ENCODE data around the gene MIS18A.
A peak's percentile ranks its signal among the peaks of the same experiment; 100 is the strongest.
"Not testable (repeated sequence)": the region's sequence is repeated elsewhere in the genome, so short reads cannot be mapped to it uniquely, and the experiment has no call there.

Gene MIS18A

DNA sequence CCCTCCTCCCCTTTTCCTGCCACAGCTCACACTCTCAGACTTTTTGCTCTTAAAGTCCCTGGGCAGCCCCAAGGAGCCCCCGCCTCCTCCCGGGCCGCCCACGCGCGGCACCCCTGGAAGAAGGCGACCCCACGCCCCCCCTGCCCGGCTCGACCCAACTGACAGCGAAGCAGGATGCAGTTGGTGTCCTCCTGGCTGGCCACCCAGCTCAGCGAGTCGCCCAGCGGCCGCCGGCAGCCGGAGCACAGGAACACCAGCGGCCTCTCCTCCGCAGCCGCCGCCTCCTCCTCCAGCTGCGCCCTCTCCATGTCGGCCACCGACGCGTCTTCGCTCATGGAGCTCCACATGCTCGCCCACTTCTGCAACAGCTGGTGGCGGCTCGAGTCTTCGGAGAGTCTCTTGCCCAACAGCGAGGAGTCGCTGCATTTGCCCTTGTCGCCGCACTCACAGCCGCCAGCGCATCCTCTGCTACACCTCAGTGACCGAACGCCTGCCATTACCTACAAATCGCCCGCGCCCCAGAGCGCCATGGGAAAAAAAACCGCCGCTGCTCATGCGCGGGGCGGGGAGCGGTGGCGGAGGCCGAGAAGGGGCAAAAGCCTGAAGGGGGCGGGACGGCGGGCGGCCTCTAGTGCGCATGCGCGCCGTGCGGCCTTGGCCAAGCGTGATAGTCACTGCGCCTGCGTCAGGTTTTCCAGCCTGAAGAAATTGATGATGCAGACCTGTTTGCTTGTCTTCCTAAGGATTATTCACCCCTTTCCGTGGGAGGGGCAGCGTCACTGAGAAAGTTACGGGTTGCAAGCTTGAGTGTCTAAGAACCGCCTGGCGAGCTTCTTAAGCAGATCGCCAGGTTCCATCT lies at the start of gene MIS18A:
Gene MIS18A (minus strand): TSS at position 532 of the 859 bp plus-strand sequence. CDS start 35 bp downstream, at position 497.
- peak; percentile 96 for DNase-seq

GRCh38 chr21:32328595-32328994 lies 49.7 kb upstream of the MIS18A start:
- DNase-seq, result no peak

- DNase-seq, result no peak
Observed at GRCh38 chr21:32325706-32326105, 46.9 kb upstream of the MIS18A start.

- DNase-seq, result no peak
Observed at GRCh38 chr21:32322676-32323075, 43.8 kb upstream of the MIS18A start.

GRCh38 chr21:32322103-32322502 lies 43.3 kb upstream of the MIS18A start:
- no peak for DNase-seq

DNA sequence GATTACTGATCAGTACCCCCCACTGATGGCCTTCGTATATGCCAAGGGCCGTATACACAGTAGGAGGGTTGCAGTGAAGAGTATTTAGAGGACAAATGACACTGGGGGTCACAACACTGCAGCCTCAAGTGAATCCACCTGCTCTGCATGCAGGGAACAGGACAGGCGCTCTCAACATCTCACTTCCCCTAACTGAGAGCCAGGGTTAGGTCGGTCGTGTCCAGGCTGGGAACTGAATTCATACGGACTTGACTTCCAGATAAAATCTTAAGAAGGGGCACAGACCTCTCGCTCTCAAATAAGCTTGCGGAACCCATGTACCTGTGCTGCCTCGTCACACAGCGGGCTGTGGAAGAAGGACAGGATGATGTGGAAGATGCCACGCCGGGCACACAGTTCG lies 42.6 kb upstream of the MIS18A start:
- DNase-seq, result no peak

DNA sequence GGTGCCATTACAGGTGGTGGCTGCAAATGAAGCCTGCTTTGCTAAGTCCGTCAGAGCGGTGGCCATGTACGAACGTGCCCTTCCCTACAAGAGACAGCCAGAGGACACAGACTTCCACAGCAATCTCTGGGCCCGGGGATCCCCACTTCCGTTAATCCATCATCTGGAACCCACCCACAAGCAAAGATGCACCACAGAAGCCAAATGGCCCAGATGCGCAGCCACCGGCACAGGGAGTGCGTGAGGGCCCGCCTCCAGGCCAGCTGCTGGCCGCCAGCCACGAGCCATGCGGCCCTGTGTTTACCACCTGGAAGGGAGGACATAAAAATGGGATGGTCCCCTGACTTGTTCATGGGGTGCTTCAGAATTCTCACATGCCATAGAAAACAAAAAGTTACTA lies 41.9 kb upstream of the MIS18A start:
- DNase-seq, result no peak

- no peak for DNase-seq
Observed at GRCh38 chr21:32320059-32320458, 41.2 kb upstream of the MIS18A start.

DNA sequence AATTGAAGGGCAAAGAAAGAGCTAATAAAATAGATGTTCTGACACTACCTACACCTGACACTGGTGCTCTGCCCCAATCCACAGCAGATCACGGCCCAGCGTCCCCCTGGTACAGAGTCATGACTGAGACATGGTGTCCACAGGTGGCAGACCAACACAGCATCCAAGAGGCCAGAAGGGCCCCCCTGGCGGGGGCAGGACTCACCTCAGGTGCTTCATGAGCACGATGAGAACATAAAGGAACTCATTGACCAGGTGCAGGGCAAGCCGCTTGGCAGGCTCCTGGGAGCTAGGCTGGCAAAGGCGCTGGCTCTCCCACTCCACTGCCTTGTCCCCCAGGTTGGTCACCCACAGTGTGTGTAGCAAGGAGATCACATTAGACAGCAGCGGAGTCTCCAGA lies 40.2 kb upstream of the MIS18A start:
- DNase-seq, result no peak

- DNase-seq, result no peak
Observed at GRCh38 chr21:32317726-32318125, 38.9 kb upstream of the MIS18A start.

- no peak for DNase-seq
Observed at GRCh38 chr21:32316361-32317215, 37.7 kb upstream of the MIS18A start.

DNA sequence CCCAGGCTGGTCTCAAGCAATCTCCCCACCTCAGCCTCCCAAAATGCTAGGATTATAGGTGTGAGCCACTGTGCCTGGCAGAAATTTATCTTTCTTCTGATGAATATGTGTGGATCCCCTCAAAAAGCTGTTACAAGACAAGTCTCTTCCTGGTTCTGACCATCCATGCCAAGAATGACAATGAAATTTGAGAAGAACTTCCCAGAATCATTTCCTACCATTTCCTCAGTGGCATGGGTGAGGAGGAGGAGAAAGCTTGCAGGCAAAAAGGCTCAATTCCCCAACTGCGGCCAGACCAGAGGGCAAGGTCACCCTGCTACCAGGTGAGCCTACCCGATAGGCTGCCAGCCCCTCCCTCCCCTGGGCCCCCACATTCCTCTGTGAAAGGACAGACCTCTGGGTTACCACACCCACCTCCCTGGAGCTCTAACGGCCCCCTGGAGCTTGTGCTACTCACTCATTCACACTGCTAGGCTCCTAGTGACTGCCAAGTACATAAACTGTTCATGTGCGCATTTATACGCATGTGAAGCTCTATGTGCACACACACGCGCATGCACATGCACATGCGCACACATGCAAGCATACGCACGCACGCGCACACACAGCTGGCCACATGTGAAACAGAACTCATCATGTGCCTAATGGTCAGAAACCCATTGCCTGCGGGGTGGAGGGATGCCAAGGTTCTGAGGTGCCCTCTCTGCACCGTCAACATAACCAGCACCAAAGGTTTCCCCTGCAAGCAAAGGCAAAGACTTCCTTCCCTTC lies 36.8 kb upstream of the MIS18A start:
- DNase-seq, result no peak

GRCh38 chr21:32314806-32315205 lies 36.0 kb upstream of the MIS18A start:
- no peak for DNase-seq

DNA sequence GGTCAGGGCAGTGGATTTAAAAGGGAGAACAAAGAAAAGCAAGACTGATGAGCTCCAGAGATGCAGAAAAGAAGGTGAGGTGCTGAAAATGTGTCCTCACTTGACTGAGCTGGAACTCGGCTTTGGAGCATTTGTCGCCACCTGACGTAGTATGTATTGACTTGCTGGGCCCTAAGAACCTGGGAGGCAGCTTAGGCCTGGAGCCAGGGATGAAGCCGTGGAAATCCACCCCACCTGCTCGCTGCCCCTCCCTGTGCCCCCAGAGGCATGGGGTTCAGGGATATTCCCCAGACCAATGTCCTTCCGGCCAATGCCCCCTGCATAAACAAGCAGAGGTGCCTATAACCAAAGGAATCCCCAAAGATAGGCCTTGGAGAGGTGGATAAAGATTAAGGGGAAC lies 34.1 kb upstream of the MIS18A start:
- DNase-seq, result no peak

DNA sequence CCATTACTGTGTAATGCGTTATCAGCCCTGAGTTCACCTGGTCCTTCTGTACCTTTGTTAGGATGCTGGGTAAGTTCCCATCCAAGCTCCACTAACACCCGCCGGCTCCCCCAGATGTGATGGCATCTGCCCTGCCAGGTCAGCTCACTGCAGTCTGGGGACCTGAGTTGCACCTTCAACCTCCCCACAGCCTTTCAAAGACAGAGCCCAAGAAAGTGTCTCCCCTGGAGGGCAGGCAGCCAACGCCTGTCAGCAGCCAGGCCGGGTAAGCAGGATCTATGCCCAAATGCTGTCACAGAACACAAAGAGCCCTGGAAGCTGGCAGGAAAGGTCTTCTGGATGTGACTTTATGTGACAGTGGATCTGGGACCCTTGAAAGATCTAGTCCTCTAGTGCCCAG lies 33.5 kb upstream of the MIS18A start:
- no peak for DNase-seq

- DNase-seq, result no peak
Observed at GRCh38 chr21:32311621-32312020, 32.8 kb upstream of the MIS18A start.

- not testable (repeated sequence) for DNase-seq
Observed at GRCh38 chr21:32310976-32311375, 32.1 kb upstream of the MIS18A start.

GRCh38 chr21:32309906-32310460 lies 31.1 kb upstream of the MIS18A start:
- DNase-seq, result no peak

- DNase-seq, result no peak
Observed at GRCh38 chr21:32308696-32309095, 29.8 kb upstream of the MIS18A start.

DNA sequence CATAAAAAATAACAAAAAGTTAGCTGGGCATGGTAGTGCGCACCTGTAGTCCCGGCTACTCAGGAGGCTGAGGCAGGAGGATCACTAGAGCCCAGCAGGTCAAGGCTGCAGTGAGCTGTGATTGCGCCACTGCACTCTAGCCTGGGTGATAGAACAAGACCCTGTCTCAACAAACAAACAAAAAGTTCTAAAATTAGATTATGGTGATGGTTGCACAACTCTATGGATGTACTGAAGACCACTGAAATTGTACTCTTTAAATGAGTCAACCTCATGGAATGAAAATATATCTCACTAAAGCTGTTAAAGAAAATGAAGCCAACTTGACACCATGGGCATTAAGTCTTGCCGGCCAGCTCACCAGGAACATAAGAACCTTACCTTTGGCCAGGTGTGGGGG lies 28.9 kb upstream of the MIS18A start:
- DNase-seq, result no peak

DNA sequence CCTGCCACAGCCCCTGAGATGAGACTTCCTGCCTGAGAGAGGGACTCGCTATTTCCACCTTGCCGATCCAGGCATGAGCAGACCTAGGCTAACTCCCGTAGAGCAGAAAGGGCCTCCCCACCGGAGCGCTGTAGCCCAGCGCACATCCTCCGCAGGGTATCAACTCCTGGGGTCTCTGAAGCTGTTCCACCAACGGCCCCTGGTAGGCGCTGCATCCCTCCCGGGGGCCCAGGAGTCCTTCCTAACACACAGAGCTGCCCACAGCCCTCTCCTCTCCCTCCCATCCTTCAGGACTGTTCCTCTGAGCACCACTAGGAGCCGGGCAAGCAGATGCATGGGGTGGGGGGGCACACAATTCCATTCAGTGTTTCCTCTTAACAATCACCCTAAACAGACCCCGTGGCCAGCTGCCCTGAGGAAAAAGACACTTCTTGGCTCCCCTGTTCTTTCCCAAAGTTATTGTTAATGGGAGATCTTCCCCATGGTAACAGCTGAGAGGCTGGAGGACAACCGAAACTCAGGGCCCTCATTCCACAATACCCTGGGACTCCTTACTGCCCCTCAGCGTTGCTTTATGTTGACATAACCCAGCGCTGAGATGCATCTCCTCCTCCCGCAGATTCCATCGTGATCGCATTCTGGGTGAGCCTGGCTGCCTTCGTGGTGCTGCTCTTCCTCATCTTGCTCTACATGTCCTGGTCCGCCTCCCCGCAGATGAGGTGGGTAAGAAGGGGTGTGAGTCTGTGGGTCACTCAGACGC lies 27.4 kb upstream of the MIS18A start:
- DNase-seq, result no peak

DNA sequence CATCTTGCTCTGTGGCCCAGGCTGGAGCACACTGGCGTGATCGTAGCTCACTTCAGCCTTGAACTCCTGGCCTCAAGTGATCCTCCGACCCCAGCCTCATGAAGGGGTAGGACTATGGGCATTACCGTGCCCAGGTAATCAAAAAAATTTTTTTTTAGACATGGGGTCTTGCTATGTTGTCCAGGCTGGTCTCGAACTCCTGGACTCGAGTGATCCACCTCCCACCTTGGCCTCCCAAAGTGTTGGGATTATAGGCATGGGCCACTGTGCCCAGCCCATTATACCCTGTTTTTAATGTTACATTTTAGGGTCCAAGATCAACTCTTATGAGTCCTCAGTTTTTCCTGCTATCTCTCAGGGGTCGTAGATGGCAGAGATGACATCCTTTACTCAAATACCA lies 26.1 kb upstream of the MIS18A start:
- no peak for DNase-seq
